Endometrial microvascular endothelial cells (primary cell): Measurements from ENCODE around the gene KRTAP9-6. TPM values are rescaled to one million over a fixed set of nuclear protein-coding genes. Genes with fewer than 3 reads are reported as not detected.
"Not testable (repeated sequence)": the region's sequence is repeated elsewhere in the genome, so short reads cannot be mapped to it uniquely, and the experiment has no call there.

Experiments used
- in situ Hi-C: cut with HindIII; loops from 2 replicates; pipeline ENCODE4 v1.10.0; 2017; ENCODE audit warnings: low sequenced_read_pairs, low pct_unique_long_range_greater_than_20kb; ENCODE audit errors: inconsistent ontology term
- total RNA-seq: library from RNA; depleted of rRNA; stranded (reverse); fragments of >200 nt; gene quantifications from one replicate; pipeline ENCODE4 v1.2.3, GENCODE V29; 2015; ENCODE audit errors: inconsistent ontology term

KRTAP9-6 gene
- not detected for total RNA-seq

DNA sequence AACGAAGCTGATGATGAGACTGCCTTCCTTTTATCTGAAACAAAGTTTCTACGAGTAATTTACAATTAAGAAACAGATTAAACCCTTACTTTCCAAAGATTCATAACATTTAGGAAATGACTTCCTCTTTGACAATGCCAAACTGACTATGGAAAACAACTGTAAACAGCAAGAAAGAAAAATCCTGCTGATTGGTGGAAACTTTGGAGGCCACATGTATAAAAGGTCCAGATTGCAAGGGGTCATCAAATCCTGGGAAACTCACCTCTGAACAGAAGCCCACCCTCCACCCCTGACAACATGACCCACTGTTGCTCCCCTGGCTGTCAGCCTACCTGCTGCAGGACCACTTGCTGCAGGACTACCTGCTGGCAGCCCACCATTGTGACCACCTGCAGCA is at the start of gene KRTAP9-6:
TSS of gene KRTAP9-6 (plus strand) at position 301 of the 400 bp plus-strand sequence. CDS start at position 301, 0 bp downstream.
- in situ Hi-C loops, result no loop called here

DNA sequence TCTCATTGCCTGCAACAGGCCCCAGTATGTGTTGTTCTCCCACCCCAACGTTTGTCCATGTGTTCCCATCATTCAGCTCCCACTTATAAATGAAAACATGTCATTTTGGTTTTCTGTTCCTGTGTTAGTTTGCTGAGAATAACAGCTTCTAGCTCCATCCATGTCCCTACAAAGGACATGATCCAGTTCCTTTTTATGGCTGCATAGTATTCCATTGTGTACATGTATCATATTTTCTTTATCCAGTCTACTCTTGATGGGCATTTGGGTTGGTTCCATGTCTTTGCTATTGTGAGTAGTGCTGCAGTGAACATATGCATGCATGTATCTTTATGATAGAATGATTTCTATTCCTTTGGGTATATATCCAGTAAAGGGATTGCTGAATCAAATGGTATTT is 49.5 kb upstream of the KRTAP9-6 start:
- in situ Hi-C loops, result no loop called here

GRCh38 chr17:41223821-41224220 is 41.4 kb upstream of the KRTAP9-6 start:
- in situ Hi-C loops, result no loop called here

DNA sequence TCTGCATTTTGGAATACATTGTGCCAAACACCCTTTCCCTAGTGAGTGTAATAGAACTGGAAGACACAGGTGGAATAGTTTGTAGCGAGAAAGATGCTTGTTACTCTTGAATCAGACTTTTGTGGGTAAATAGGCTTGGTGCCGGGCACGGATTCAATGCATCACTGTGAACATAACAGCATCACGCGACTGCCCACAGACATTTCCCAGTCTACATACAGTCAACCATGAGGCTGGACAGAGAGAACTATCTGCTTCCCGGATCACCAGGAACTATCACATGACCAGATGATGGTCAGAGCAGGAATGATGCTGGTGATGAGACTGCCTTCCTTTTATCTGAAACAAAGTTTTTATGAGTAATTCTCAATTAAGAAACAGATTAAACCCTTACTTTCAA is 39.1 kb upstream of the KRTAP9-6 start:
- in situ Hi-C loops, result no loop called here

GRCh38 chr17:41226598-41227095 is 38.5 kb upstream of the KRTAP9-6 start, which contains the start of gene KRTAP9-2:
Gene KRTAP9-2, plus strand, starts transcription at chr17:41226648. Its CDS starts 7 bp downstream, at chr17:41226655.
- in situ Hi-C loops, result not testable (repeated sequence)

DNA sequence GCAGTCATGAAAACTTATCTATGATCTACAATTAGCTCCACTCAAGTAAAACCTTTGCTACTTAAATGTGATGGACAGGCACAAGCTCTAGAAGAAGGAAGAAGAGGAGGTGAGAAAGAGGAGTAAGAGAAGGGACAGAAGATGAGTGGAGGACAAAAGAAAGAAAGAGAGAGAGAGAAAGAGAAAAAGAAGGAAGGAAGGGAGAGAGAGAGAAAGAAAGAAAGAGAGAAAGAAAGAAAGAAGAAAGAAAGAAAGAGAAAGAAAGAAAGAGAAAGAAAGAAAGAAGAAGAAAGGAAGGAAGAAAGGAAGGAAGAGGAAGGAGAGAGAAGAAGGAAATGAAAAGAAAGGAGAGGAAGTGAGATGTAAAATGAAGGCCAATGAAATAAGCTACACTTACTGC is 35.1 kb upstream of the KRTAP9-6 start:
- in situ Hi-C loops, result no loop called here

DNA sequence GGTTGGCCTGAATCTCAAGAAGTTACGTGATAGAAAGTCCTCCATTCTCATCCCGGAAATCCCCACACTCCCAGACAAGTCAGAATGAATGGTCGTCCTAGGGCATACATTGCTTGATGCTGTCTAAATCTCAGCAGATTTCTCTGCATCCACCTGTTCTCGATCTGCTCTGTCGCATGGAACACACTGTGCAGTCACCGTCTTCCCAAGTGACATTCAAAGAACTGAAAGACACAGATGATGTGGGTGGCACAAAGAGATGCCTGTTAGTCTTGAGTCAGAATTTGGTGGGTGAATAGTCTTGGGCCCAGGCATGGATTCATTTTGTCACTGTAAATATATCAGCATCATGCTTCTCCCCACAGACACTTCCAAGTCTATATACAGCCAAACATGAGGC is 33.4 kb upstream of the KRTAP9-6 start:
- in situ Hi-C loops, result no loop called here

DNA sequence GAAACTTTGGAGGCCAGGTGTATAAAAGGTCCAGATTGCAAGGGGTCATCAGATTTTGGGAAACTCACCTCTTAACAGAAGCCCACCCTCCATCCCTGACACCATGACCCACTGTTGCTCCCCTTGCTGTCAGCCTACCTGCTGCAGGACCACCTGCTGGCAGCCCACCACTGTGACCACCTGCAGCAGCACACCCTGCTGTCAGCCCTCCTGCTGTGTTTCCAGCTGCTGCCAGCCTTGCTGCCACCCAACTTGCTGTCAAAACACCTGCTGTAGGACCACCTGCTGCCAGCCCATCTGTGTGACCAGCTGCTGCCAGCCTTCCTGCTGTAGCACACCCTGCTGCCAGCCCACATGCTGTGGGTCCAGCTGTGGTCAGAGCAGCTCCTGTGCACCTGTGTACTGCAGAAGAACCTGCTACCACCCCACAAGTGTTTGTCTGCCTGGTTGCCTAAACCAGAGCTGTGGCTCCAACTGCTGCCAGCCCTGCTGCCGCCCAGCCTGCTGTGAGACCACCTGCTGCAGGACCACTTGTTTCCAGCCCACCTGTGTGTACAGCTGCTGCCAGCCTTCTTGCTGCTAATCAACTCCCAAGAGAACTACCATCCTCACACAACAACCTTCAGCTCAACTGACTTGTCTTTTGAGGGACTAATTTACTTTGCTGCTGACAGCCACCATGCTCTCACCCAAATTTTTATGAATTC is 32.6 kb upstream of the KRTAP9-6 start, which contains the start of gene KRTAP9-3:
TSS of gene KRTAP9-3 (plus strand) at position 51 of the 707 bp plus-strand sequence. CDS start at position 104, 53 bp downstream.
- in situ Hi-C loops, result not testable (repeated sequence)

- in situ Hi-C loops, result not testable (repeated sequence)
Measured at GRCh38 chr17:41237116-41237515, 28.1 kb upstream of the KRTAP9-6 start.

DNA sequence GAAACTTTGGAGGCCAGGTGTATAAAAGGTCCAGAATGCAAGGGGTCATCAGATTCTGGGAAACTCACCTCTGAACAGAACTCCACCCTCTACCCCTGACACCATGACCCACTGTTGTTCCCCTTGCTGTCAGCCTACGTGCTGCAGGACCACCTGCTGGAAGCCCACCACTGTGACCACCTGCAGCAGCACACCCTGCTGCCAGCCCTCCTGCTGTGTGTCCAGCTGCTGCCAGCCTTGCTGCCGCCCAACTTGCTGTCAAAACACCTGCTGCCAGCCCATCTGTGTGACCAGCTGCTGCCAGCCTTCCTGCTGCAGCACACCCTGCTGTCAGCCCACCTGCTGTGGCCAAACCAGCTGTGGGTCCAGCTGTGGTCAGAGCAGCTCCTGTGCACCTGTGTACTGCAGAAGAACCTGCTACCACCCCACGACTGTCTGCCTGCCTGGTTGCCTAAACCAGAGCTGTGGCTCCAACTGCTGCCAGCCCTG is 27.2 kb upstream of the KRTAP9-6 start, which contains the start of gene KRTAP9-8:
TSS of gene KRTAP9-8 (plus strand) at position 51 of the 489 bp plus-strand sequence. CDS start at position 104, 53 bp downstream.
- in situ Hi-C loops, result not testable (repeated sequence)

GRCh38 chr17:41246995-41247787 is 18.0 kb upstream of the KRTAP9-6 start:
- in situ Hi-C loops, result not testable (repeated sequence)

DNA sequence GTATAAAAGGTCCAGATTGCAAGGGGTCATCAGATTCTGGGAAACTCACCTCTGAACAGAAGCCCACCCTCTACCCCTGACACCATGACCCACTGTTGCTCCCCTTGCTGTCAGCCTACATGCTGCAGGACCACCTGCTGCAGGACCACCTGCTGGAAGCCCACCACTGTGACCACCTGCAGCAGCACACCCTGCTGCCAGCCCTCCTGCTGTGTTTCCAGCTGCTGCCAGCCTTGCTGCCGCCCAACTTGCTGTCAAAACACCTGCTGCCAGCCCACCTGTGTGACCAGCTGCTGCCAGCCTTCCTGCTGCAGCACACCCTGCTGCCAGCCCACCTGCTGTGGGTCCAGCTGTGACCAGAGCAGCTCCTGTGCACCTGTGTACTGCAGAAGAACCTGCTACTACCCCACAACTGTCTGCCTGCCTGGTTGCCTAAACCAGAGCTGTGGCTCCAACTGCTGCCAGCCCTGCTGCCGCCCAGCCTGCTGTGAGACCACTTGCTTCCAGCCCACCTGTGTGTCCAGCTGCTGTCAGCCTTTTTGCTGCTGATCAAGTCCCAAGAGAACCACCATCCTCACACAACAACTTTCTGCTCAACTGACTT is 15.4 kb upstream of the KRTAP9-6 start, which contains the start of gene KRTAP9-4:
TSS of gene KRTAP9-4 (plus strand) at position 51 of the 604 bp plus-strand sequence. CDS start at position 85, 34 bp downstream.
- in situ Hi-C loops, result not testable (repeated sequence)

GRCh38 chr17:41251261-41251660 is 13.9 kb upstream of the KRTAP9-6 start:
- in situ Hi-C loops, result no loop called here

DNA sequence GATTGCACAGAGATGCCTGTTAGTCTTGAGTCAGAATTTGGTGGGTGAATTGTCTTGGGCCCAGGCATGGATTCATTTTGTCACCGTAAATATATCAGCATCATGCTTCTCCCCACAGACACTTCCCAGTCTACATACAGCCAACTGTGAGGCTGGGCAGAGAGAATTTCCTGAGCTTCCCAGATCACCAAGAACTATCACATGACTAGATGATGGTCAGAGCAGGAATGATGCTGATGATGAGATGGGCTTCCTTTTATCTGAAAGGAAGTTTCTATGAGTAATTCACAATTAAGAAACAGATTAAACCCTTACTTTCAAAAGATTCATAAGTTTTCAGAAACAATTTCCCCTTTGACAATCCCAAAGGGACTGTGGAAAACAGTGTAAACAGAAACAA is 10.3 kb upstream of the KRTAP9-6 start:
- in situ Hi-C loops, result no loop called here

DNA sequence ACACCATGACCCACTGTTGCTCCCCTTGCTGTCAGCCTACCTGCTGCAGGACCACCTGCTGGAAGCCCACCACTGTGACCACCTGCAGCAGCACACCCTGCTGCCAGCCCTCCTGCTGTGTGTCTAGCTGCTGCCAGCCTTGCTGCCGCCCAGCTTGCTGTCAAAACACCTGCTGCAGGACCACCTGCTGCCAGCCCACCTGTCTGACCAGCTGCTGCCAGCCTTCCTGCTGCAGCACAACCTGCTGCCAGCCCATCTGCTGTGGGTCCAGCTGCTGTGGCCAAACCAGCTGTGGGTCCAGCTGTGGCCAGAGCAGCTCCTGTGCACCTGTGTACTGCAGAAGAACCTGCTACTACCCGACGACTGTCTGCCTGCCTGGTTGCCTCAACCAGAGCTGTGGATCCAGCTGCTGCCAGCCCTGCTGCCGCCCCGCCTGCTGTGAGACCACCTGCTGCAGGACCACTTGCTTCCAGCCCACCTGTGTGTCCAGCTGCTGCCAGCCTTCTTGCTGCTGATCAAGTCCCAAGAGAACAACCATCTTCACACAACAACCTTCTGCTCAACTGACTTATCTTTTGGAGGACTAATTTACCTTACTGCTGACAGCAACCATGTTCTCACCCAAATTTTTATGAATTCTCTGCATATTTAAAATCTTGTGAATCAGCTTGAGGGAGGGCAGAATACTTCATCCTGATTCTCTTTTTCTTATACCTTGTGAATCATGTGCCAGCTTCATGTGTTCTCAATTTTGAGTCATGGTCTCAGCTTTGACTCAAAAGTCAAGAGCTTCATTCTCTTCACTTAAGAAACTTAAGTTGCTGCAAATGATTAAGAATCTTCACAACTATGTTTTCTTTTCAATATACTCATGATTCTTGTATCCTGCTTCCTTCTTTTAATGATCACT is 9.5 kb upstream of the KRTAP9-6 start, which contains the start of gene KRTAP9-9:
TSS of gene KRTAP9-9 (plus strand) at position 4 of the 910 bp plus-strand sequence.
- in situ Hi-C loops, result not testable (repeated sequence)

DNA sequence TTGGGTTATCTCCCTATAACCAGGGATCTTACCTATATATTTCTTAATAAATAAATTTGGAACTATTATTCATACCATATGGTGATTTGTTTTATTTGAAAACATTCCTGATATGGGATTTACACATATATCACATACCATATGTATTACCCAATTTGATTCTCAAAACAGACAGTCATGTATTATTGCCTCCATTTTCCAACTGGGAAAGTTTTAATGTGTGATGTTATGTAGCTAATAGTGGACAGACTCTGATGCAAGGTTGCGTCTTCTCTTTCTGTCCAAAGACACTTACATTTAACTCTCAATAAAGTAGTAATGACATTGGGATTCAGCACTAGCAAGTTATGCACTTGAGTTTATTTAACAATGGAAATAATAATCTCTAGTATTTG is 8.9 kb upstream of the KRTAP9-6 start:
- in situ Hi-C loops, result no loop called here

DNA sequence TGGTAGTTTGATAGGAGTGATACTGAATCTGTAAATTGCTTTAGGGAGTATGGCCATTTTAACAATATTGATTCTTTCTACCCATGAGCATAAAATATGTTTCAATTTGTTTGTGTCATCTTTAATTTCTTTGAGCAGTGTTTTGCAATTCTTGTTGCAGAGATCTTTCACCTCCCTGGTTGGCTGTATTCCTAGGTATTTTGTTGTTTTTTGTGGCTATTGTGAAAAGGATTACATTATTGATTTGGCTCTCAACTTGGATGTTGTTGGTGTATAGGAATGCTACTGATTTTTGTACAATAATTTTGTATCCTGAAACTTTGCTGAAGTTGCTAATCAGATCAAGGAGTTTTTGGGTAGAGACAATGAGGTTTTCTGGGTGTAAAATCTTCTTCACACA is 6.8 kb upstream of the KRTAP9-6 start:
- in situ Hi-C loops, result no loop called here

DNA sequence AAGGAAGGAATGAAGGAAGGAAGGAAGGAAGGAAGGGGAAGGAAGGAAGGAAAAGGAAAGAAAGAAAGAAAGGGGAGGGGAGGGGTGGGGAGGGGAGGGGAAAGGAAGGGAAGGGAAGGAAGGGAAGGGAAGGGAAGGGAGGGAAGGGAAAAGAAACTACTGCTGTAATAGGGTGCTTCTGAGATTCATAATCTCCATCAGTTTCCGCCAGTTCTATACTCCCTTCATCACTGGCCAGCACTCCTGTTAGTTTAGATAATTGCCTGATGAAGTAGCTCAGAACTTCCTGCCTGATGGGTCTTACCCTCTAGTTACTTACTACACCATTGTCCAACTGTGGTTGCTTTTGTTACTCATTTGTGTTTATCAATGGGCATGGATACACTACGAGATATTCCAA is 2.0 kb upstream of the KRTAP9-6 start:
- in situ Hi-C loops, result no loop called here
